NK-92 (cell line): ENCODE data around the gene LAMA5.

Experiments used
- DNase-seq: peaks from one replicate; lab custom pipeline; 2025; ENCODE audit not compliant: unreplicated experiment; lab: John Stamatoyannopoulos, UW

LAMA5 gene

GRCh38 chr20:62274332-62274950 is 92.7 kb downstream of the LAMA5 start:
- DNase-seq, result no peak

GRCh38 chr20:62273416-62273815 is 93.7 kb downstream of the LAMA5 start:
- DNase-seq, result no peak

GRCh38 chr20:62272200-62272599 is 94.9 kb downstream of the LAMA5 start:
- no peak for DNase-seq

GRCh38 chr20:62269871-62270270 is 97.2 kb downstream of the LAMA5 start:
- DNase-seq, result no peak

GRCh38 chr20:62269378-62269777 is 97.7 kb downstream of the LAMA5 start:
- DNase-seq, result no peak

GRCh38 chr20:62268228-62268900 is 98.7 kb downstream of the LAMA5 start:
- no peak for DNase-seq

GRCh38 chr20:62267543-62267942 is 99.6 kb downstream of the LAMA5 start:
- DNase-seq, result no peak

- no peak for DNase-seq
Observed at GRCh38 chr20:62266851-62267250, 100.3 kb downstream of the LAMA5 start.

GRCh38 chr20:62266340-62266739 is 100.8 kb downstream of the LAMA5 start:
- DNase-seq, result no peak

GRCh38 chr20:62265365-62265764 is 101.7 kb downstream of the LAMA5 start:
- DNase-seq, result no peak

GRCh38 chr20:62263396-62263795 is 103.7 kb downstream of the LAMA5 start:
- DNase-seq, result no peak

- no peak for DNase-seq
Observed at GRCh38 chr20:62262064-62262463, 105.0 kb downstream of the LAMA5 start.

- no peak for DNase-seq
Observed at GRCh38 chr20:62259294-62259565, 107.9 kb downstream of the LAMA5 start.
